Ishikawa (cell line): ENCODE data around the gene RAB44.

Experiments
- CEBPB ChIP-seq: IDR thresholded peaks from 2 replicates; pipeline ENCODE4 v1.6.1; 2012
- CREB1 ChIP-seq: IDR thresholded peaks from 2 replicates; pipeline ENCODE4 v1.6.1; 2012; ENCODE audit warnings: low read depth
- EGR1 ChIP-seq: IDR thresholded peaks from 2 replicates; pipeline ENCODE4 v1.6.1; 2012
- EP300 ChIP-seq: IDR thresholded peaks from 2 replicates; pipeline ENCODE4 v1.6.1; 2012; ENCODE audit warnings: borderline replicate concordance
- FOXM1 ChIP-seq: IDR thresholded peaks from 2 replicates; pipeline ENCODE4 v1.6.1; 2012; ENCODE audit warnings: low read depth, borderline replicate concordance
- MAX ChIP-seq: IDR thresholded peaks from 2 replicates; pipeline ENCODE4 v1.6.1; 2012
- NFIC ChIP-seq: IDR thresholded peaks from 2 replicates; pipeline ENCODE4 v1.6.1; 2012
- RAD21 ChIP-seq: IDR thresholded peaks from 2 replicates; pipeline ENCODE4 v1.6.1; 2012; ENCODE audit warnings: low read depth
- REST ChIP-seq: IDR thresholded peaks from 2 replicates; pipeline ENCODE4 v1.6.1; 2012; ENCODE audit warnings: low read depth, mild to moderate bottlenecking
- TAF1 ChIP-seq: IDR thresholded peaks from 2 replicates; pipeline ENCODE4 v1.6.1; 2012; ENCODE audit warnings: low read depth, mild to moderate bottlenecking
- TCF12 ChIP-seq: IDR thresholded peaks from 2 replicates; pipeline ENCODE4 v1.6.1; 2012; ENCODE audit warnings: low read depth
- TEAD4 ChIP-seq: IDR thresholded peaks from 2 replicates; pipeline ENCODE4 v1.6.1; 2012
- USF1 ChIP-seq: IDR thresholded peaks from 2 replicates; pipeline ENCODE4 v1.6.1; 2012
- YY1 ChIP-seq: IDR thresholded peaks from 2 replicates; pipeline ENCODE4 v1.6.1; 2012; ENCODE audit warnings: low read depth
- ZBTB7A ChIP-seq: IDR thresholded peaks from 2 replicates; pipeline ENCODE4 v1.6.1; 2012; ENCODE audit warnings: low read depth

RAB44 gene

GRCh38 chr6:36713846-36714245 lies 16.2 kb downstream of the RAB44 start:
- no peak for TF ChIP-seq USF1
- TF ChIP-seq ZBTB7A = no peak
- TF ChIP-seq EP300 = no peak
- no peak for TF ChIP-seq CEBPB
- TF ChIP-seq YY1 = no peak
- TF ChIP-seq NFIC = no peak
- no peak for TF ChIP-seq CREB1
- no peak for TF ChIP-seq MAX
- TF ChIP-seq RAD21 = no peak

- TF ChIP-seq USF1 (no peak), EP300 (no peak), REST (no peak), CEBPB (no peak), RAD21 (no peak), TAF1 (no peak), TEAD4 (no peak), FOXM1 (no peak), TCF12 (no peak), CREB1 (no peak), NFIC (no peak), EGR1 (no peak), YY1 (no peak), ZBTB7A (no peak), MAX (no peak)
Measured at GRCh38 chr6:36714511-36714910, 16.9 kb downstream of the RAB44 start.

- TF ChIP-seq ZBTB7A (no peak), CEBPB (no peak), EGR1 (no peak), TEAD4 (no peak), EP300 (no peak), TAF1 (no peak)
Measured at GRCh38 chr6:36715469-36715868, 17.8 kb downstream of the RAB44 start.

GRCh38 chr6:36716476-36717093 lies 19.0 kb downstream of the RAB44 start:
- TF ChIP-seq EGR1 (no peak), YY1 (no peak), TCF12 (no peak), USF1 (no peak), TEAD4 (no peak), FOXM1 (no peak), EP300 (no peak), REST (no peak), NFIC (no peak), CREB1 (no peak), RAD21 (no peak), MAX (no peak), ZBTB7A (no peak), TAF1 (no peak), CEBPB (no peak)

- TF ChIP-seq TAF1 = no peak
- TF ChIP-seq TEAD4 = no peak
- TF ChIP-seq YY1 = no peak
- TF ChIP-seq CEBPB = no peak
- no peak for TF ChIP-seq FOXM1
- no peak for TF ChIP-seq TCF12
- no peak for TF ChIP-seq MAX
- no peak for TF ChIP-seq EP300
- TF ChIP-seq EGR1 = no peak
- TF ChIP-seq ZBTB7A = no peak
- no peak for TF ChIP-seq USF1
- no peak for TF ChIP-seq CREB1
- TF ChIP-seq RAD21 = no peak
- TF ChIP-seq NFIC = no peak
- no peak for TF ChIP-seq REST
Measured at GRCh38 chr6:36717231-36717825, 19.7 kb downstream of the RAB44 start.
